HG03108 (cell line): ENCODE measurements around the gene EPC1.

Source experiments
- ATAC-seq: cut with Tn5 transposase; IDR thresholded peaks from one replicate; pipeline ENCODE4 v1.9.1; 2021; ENCODE audit warnings: moderate library complexity; ENCODE audit not compliant: unreplicated experiment

EPC1 gene

DNA sequence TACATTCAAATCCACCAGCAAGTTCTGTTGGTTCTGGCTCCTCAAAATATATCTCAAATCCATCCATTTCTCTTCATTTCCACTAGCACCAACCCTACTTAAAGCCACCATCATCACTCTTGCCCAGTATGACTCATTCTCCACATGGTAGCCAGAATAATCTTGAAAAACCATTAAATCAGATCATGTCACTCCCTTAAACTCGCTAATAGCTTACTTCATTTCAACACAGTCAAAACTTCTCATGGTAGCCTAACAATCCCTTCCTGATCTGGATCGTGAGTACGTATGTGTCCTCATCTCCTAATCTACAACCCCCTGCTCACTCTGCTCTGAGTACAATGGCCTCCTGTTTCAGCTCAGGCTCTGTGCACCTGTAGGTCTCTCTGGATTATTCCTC, 8.7 kb downstream of the EPC1 start:
- no peak for ATAC-seq

DNA sequence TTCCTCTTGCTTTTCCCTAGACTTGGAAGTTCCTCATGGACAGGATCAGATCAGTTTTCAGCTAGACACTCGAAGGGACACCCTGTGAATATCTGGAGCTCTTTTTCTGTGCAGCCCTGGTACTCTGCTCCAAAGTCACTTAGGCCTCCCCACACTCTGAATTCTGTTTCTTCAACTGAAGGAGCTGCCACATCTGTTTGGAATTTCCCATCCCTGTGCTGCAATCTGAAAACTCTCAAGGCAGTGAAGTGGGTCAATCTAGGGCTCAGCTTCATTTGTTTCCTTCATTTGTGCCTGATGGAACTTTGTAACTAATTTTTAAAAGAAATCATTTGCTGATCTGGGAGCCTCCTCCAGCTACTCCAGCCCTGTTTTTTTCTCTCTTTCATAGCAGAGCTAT, 9.6 kb downstream of the EPC1 start:
- ATAC-seq = no peak

DNA sequence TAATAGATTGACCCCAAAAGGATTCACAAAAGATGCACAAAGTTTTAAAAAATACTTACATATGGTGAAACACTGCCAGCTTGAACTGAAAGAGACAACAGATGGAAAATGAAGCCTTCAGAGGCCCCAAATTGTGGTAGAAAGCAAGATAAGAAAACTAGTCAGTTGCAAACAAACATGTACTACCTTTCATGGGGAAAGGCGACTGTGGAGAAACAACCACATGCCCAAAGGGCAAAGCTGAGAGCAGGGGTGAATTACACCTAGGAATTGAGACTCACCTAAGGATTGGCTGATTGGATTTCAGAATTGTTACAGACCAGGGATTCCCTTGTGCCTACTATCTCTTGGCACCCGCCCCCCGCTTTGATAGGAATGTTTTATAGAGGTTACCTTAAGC, 13.1 kb downstream of the EPC1 start:
- ATAC-seq = no peak

GRCh38 chr10:32332299-32332750, 14.6 kb downstream of the EPC1 start:
- ATAC-seq = peak; percentile 94

- ATAC-seq = no peak
Observed at GRCh38 chr10:32331606-32332005, 15.4 kb downstream of the EPC1 start.

- ATAC-seq = no peak
Observed at GRCh38 chr10:32330214-32330613, 16.7 kb downstream of the EPC1 start.

DNA sequence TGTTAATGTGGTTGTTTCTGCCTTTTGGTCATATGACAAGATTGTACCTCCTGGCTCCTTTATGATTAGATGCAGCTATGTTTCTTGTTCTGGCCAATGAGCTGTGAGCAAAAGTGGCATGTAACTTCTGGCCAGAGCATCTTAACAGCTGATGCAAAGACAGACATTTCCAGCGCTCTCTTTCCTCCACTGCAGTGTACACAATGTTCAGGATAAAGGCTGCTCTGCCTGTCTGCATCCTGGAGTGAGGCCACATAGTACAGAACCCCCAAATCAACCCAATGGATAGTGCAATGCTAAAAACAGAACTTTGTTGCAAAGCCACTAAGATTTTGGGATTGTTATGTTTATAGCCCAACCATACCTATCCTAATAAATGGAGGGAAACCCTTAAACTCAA, 17.9 kb downstream of the EPC1 start:
- ATAC-seq = no peak

DNA sequence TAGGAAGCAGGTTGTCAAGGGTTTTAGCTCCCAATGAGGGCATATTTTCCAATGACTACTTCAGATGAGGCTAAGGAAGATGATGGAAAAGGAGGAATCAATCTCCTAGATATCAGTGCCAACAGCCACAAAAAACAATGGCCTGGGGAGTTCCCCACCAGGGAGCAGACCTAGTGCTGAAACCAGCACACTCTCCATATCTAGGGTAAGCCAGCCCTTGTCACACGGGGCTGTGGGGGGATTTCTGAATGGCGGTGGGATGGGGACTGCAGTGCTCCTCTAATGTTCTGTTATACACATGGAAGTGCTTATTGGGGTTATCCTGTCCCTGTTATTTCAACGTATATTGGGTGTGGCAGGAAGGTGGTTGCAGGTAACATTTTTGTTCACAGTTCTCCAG, 18.5 kb downstream of the EPC1 start:
- ATAC-seq = no peak

DNA sequence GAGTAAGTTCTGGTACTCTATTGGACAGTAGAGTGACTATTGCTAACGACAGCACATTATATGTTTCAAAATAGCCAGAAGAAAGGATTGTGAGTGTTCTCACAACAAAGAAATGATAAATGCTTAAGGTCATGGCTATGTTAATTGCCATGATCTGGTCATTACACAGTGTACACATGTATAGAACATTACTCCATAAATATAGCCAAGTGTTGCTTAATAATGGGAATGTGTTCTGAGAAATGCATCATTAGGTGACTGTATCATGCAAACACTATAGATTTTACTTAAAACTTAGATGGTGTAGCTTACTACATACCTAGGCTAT, 19.6 kb downstream of the EPC1 start:
- ATAC-seq = no peak

DNA sequence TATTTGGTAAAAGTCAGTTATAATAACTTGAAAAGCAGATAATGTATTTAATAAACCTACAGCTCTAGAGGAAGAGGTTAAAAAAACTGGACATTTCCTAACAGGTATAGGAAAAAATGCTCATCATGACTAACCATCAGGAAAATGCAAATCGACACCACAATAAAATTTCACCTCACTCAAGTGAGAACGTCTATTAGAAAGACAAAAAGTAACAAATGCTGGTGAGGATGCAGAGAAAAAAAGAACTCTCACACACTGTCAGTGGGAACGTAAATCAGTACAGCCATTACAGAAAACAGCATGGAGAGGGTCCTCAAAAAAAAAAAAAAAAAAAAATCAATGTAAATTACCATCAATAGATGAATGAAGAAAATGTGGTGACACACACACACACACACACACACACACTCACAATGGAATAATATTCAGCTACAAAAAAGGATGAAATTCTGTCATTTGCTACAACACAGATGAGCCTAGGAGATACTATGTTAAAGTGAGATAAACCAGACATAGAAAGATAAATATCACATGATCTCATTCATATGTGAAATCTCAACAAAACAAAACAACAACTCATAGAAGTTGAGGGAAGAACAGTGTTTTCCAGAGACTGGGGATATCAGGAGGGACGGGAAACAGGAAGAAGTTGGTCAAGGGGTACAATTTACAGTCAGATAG, 20.1 kb downstream of the EPC1 start:
- no peak for ATAC-seq

DNA sequence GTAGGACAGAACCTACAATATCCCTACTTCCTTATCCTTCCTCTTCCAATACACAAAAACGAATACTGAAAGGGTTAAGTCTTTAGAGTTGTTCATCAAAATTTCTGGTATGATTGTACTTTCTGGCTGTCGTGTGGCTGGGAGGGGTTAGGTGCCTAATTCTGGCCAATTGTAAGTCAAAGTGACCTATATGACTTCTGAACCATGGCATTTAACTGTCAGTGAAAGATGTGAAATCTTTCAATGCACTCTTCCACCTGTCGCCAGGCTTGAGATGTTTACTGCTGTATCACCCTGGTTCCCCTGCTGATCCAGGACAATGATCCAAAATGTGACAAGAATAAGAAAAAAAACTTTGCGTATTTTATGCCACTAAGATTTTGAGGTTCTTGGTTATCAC, 20.8 kb downstream of the EPC1 start:
- no peak for ATAC-seq

DNA sequence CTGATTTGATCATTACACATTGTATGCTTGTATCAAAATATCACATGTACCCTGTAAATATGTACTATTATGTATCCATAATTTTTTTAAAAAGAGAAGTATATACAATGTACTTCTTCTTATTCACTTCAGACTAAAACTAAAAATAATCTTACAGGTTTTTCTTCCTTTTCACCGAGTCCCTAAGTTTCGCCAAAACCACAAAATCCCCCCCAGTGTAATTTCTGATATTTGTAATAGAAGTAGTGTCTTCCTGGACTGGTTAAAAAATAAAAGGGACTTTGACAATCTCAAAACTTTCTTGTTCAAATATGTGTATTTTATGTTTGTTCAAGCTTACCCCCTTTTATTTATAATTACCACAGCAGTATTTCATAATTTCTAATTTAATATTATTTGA, 23.9 kb downstream of the EPC1 start:
- no peak for ATAC-seq

DNA sequence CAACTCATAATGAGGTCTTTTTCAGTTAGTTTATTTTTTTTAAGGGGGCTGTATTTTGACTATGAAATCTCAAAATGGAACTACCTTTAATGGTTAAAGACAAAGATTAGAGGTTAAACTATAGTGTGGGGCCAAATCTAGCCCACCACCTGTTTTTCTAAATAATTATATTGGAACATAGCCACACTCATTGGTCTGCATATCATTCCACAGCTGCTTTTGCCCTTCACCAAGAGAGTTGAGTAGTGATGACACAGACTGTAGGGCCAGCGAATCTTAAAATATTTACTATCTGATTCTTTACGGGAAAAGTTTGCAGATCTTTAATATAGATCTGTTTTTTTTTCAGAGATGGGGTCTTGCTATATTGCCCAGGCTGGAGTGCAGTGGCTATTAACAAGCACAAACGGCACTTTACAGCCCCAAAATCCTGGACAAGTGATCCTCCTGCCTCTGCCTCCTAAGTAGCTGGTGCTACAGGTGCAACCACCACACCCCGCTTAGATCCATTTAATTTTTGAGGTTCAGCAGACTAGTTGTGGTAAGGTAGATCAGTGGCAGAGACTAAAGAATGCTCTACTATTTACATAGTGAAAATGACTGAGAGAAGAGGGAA, 25.8 kb downstream of the EPC1 start:
- ATAC-seq = no peak

DNA sequence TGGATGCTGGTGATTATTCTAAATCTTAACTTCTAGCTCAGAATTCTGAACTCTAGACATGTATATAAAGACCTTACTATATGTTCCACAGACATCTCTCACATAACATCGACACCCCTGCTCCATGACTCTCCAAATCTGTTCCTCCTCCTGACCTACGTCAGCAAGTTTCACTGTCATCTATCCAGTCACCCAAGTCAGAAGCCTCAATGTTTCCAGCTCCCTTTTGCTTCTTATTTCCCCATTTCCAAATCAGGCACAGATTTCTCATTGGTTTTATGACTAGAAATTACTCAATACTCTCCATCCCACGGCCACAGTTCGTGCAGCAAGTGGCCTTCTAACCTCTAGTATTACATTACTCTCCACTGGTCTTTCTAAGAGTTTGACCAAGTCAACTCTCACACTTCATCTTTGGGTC, 28.5 kb downstream of the EPC1 start:
- ATAC-seq = peak; percentile 33

- ATAC-seq = peak; percentile 94
Observed at GRCh38 chr10:32317795-32318357, 29.1 kb downstream of the EPC1 start.

DNA sequence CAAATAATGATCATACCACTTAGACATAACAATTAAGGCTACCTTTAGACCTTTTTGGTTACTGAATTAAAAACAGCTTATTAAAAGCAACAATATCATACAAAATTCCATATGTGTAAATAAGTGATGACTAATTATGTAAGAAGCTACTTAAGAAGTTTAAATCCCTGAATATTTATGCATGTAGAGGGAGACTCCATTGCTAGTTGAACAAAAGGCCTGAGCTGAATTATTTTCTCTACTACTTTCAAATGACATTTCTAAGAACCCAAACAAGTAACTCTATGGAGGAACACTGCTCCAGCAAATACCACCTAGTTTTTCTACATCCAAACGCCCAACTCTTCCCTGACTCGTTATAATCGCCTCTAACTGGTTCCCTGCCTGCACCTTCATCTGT, 31.5 kb downstream of the EPC1 start:
- ATAC-seq = no peak

DNA sequence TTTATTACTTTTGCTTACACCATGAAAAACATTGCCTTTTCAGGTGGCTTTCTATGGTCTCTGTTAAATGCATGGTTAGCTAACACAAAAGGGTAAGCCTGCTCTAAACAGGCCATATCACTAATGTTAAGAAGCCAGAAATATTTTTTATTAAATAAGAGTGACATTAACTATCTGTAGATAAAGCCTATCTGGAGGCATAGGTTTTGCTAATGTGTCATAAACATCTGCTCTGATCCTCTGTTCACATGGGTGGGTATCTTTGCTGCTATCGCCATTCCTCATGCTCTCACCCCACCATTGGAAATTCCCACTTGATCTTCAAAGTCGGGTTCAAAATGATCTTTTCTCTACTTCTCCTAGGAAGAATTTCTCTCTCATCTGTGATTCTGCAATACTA, 32.4 kb downstream of the EPC1 start:
- no peak for ATAC-seq

DNA sequence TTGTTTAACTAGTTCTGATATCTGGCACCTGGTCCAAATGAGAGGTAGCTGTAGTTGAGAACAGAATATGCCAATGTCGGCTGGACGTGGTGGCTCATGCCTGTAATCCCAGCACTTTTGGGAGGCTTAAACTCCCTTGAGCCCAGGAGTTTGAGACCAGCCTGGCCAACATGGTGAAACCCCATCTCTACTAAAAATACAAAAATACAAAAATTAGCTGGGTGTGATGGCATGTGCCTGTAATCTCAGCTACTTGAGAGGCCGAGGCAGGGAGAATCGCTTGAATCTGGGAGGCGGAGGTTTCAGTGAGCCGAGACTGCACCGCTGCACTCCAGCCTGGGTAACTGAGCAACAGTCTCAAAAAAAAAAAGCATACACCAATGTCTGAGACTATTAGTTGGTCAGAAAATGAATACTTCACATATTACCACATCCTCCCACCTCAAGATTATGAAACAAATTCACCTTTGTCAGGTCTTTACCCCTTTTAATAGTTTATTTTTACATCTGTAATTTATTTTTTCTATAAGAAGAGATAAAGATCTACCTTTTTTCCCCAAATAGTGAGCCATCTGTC, 38.8 kb downstream of the EPC1 start:
- ATAC-seq = no peak

GRCh38 chr10:32307609-32308008, 39.3 kb downstream of the EPC1 start:
- ATAC-seq = no peak

- no peak for ATAC-seq
Observed at GRCh38 chr10:32299354-32299980, 47.5 kb downstream of the EPC1 start.

DNA sequence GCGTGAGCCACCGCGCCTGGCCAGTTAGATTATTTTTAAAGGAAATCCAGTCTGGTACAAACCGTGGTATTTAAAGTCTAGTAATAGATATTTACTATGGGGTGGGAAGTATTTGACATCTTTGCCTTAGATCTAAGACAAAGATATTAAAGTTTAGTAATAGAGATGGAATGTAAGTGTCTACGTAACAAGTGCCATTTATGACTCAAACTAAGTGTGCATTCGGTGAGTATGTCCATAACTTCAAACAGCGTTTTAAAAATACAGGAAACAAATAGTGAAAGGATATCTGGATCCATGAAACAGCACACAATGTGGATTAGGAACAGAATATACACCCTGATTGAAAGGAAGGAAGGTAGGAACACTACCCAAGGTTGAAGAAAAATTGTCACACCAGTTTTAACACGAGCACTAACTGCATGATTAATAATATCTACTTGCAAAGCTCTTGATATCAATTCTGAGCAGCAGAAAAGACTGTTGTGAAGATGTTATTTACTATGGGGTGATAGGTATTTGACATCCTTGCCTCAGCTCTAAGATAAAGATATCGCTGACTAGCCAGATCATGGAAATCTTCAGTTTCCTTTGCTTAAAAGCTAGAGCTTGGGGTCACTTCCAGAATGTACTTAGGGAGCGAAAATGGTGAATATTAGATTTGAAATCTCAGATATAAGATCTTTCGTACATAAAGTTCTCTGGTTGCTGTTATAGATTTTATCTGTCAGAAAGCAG, 48.7 kb downstream of the EPC1 start:
- ATAC-seq = no peak
